ENCODE data around the gene HMGN3.

GRCh38 chr6:79231666-79232065 lies 2.8 kb downstream of the HMGN3 start:
- no peak for TF ChIP-seq FOS (IDR thresholded peaks at IDR 0.05; ENCODE audit: low read depth, low read length)
- TF ChIP-seq CTCF (conservative IDR thresholded peaks at IDR 0.05; ENCODE audit: low read depth, low read length): no peak
- TF ChIP-seq POLR2A (IDR thresholded peaks at IDR 0.05; ENCODE audit: low read depth, low read length): no peak
- TF ChIP-seq USF2 (IDR thresholded peaks at IDR 0.05; ENCODE audit: low read depth, low read length): no peak
- TF ChIP-seq RFX5 (IDR thresholded peaks at IDR 0.05; ENCODE audit: low read depth, low read length): no peak
- no peak for TF ChIP-seq RAD21 (IDR thresholded peaks at IDR 0.05; ENCODE audit: low read length)
- TF ChIP-seq BHLHE40 (IDR thresholded peaks at IDR 0.05; ENCODE audit: low read depth, low read length): no peak
- TF ChIP-seq CEBPB (IDR thresholded peaks at IDR 0.05; ENCODE audit: low read depth, low read length): no peak
- TF ChIP-seq CHD1 (IDR thresholded peaks at IDR 0.05; ENCODE audit: low read depth, low read length): no peak
- no peak for TF ChIP-seq ELK1 (IDR thresholded peaks at IDR 0.05; ENCODE audit: borderline replicate concordance, low read depth, low read length)
